Sciatic nerve (tissue), 2 donors: ENCODE measurements around the gene RNF38. TPM values are rescaled to one million over a fixed set of nuclear protein-coding genes. Genes with fewer than 3 reads are reported as not detected.
"Not testable (repeated sequence)": the region's sequence is repeated elsewhere in the genome, so short reads cannot be mapped to it uniquely, and the experiment has no call there.

Source experiments
- ATAC-seq: fragments of 200-7000 bp; cut with Tn5 transposase; one replicate; pipeline ENCODE4 v1.9.1; 2020; ENCODE audit warnings: mild to moderate bottlenecking, moderate library complexity
- DNase-seq: peaks from one replicate; pipeline ENCODE4 v3.0.0-alpha.2; 2020; ENCODE audit warnings: low spot score
- intact Hi-C: fragments of 100-400 bp; cut with DNase I; formaldehyde crosslinking; loops from one replicate; pipeline ENCODE4 v1.14.2; 2022
- total RNA-seq: library from RNA; stranded (reverse); fragmentation: NEBNext Ultra II Directional; extraction: Animal tissue kit (Norgen Biotek cat#: 25700); gene quantifications from one replicate; pipeline ENCODE4 v1.2.1, GENCODE V29; 2021
- donor health status: DM: no; HTN: no; CAD: no.
- donor health status: DM: no; HTN: no; CAD: no.

RNF38 gene
- total RNA-seq, 1 donor from 2014 or later: 59.5 TPM

DNA sequence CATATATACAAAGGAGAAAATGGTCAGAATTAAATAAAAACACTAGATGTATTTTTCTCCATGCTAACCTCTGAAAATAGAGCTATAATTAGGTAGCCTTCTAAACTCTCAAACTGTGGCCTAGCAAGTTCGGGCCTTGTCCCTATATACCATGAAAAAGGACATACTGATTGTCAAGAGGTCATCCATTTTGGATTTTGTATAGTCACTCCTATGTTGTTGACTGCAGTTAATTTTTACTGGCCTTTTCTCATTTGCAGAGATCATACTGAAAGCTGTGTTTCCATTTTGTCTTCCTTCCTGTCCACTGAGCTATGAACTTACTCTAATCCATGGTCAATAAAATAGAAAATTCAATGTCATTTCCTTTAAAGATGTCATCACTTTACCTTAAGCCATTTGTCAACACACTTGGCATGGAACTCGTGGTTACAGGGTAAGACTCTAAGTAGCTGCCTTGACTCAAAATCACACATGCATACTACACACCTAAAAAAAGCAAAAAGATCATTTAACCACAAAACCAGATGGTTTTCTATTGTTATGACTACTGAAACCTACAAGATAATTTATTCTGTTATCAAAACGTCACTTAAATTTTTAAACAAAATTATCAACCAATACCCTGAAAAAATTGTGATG is 58.0 kb downstream of the RNF38 start:
- ATAC-seq (no peak), DNase-seq (no peak)
- intact Hi-C loops: loop anchor here (2.0 kb wide), 1 partner anchor 17 kb away; no protein-coding TSS in a partner anchor

- no peak for ATAC-seq
- no peak for DNase-seq
- intact Hi-C loops: no loop called here
Observed at GRCh38 chr9:36337865-36338264, 62.2 kb downstream of the RNF38 start.

DNA sequence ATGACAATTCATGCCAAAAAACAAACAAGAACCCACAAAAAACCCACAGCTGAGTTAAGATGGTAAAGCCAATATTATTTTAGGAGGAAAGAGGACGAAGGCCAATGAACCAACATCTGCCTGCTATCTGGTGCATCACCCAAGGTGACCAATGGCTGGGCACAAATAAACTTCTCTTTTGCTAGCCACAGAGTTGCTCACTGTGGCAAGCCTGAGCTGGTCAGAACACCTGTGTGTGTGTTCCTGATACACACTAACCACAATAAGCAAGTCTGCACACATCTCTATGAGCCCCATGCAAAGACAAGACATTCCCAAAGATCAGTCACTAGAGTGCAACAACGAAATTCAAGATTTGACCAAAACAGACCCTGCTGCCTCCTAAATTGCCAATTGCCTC is 63.1 kb downstream of the RNF38 start:
- no peak for ATAC-seq
- intact Hi-C loops: no loop called here
- no peak for DNase-seq

GRCh38 chr9:36336131-36336907 is 63.8 kb downstream of the RNF38 start:
- DNase-seq: no peak
- intact Hi-C loops: no loop called here
- no peak for ATAC-seq

DNA sequence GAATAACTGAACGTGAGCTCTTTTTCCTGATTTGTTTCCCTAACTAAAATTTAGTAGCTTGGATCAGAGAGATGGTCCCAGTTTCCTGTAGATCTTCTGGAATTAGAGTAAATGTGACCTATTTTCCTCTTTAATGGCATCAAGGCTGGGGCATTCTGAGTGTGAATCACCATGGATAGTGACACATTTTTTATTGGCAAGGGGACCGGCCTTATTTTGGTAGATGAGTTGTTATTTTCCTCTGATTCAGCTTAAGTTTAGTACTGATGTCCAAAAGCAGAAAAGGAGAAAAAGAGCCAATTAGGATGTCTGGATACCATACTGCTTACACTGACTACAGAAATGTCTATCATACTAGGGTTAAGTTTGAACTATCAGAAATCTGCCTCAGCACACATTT is 68.1 kb downstream of the RNF38 start:
- ATAC-seq (no peak), DNase-seq (no peak)
- intact Hi-C loops: no loop called here

GRCh38 chr9:36328798-36329411 is 71.2 kb downstream of the RNF38 start:
- ATAC-seq (peak; percentile 73), DNase-seq (no peak)
- intact Hi-C loops: loop anchor here (5.0 to 10.0 kb wide), 2 partner anchors 74 to 137 kb away; partner anchors contain the start of genes CLTA and GNE

GRCh38 chr9:36325081-36325828 is 74.8 kb downstream of the RNF38 start:
- DNase-seq: no peak
- intact Hi-C loops: loop anchor here (2.0 to 10.0 kb wide), 3 partner anchors 16 to 133 kb away; partner anchors contain the start of genes CLTA and GNE
- ATAC-seq: peak; percentile 45

- DNase-seq (no peak), ATAC-seq (no peak)
- intact Hi-C loops: loop anchor here (2.0 to 10.0 kb wide), 2 partner anchors 17 to 69 kb away; partner anchors contain the start of gene GNE
Observed at GRCh38 chr9:36323926-36324325, 76.1 kb downstream of the RNF38 start.

GRCh38 chr9:36322462-36322861 is 77.6 kb downstream of the RNF38 start:
- DNase-seq (no peak), ATAC-seq (no peak)
- intact Hi-C loops: loop anchor here (10.0 kb wide), 1 partner anchor 68 kb away; the partner anchor contains the start of gene GNE

GRCh38 chr9:36321903-36322302 is 78.2 kb downstream of the RNF38 start:
- not testable (repeated sequence) for ATAC-seq, DNase-seq
- intact Hi-C loops: loop anchor here (10.0 kb wide), 1 partner anchor 67 kb away; the partner anchor contains the start of gene GNE

DNA sequence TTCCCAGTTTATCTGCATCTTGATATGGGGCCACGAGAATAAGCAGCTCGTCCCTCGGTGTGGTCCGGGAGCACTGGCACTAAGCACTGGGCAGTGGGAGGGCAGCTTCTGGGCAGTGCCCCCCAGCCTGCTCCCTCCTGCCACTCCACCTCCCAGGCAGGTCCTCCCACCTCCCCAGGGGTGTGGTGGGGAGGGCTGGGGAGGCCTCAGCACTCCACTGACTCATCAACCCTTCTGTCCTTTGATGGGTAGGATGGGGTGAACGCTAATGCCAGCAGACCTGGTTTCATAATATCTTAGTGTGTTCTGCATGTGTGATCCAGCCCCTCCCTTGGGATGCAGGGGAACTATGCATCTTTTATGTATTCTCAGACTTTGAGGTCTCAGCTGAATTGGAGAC is 79.6 kb downstream of the RNF38 start:
- intact Hi-C loops: loop anchor here (10.0 kb wide), 1 partner anchor 66 kb away; the partner anchor contains the start of gene GNE
- ATAC-seq (no peak), DNase-seq (no peak)

GRCh38 chr9:36319806-36320205 is 80.3 kb downstream of the RNF38 start:
- no peak for DNase-seq

GRCh38 chr9:36319183-36319582 is 80.9 kb downstream of the RNF38 start:
- peak; percentile 15 for ATAC-seq
- DNase-seq: no peak
- intact Hi-C loops: no loop called here

More at GRCh38 chr9:36319806-36320205, 80.3 kb downstream of the RNF38 start:
- intact Hi-C loops: loop anchor here (10.0 kb wide), 1 partner anchor 65 kb away; the partner anchor contains the start of gene GNE
- ATAC-seq: no peak

DNA sequence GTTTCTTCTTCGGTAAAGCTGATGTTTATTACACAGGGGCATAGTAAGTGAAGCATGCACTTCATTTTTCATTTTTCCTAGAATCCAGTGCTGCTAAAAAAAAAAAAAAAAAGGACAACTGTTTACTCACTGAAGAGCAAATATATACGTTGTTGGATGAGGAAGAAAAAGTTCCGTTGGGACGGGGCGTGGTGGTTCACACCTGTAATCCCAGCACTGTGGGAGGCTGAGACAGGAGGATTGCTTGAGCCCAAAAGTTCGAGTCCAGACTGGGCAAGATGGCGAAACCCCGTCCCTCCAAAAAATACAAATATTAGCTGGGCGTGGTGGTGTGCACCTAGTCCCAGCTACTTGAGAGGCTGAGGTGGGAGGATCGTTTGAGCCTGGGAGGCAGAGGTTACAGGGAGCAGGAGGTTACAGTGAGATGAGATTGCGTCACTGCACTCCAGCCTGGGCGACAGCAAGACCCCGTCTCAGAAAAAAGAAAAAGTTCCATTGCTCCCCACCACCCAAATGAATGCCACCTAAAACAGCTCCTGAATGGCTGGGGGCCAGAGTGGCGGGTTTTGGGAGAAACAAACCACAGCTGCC is 81.8 kb downstream of the RNF38 start:
- DNase-seq: no peak
- intact Hi-C loops: no loop called here
- no peak for ATAC-seq

DNA sequence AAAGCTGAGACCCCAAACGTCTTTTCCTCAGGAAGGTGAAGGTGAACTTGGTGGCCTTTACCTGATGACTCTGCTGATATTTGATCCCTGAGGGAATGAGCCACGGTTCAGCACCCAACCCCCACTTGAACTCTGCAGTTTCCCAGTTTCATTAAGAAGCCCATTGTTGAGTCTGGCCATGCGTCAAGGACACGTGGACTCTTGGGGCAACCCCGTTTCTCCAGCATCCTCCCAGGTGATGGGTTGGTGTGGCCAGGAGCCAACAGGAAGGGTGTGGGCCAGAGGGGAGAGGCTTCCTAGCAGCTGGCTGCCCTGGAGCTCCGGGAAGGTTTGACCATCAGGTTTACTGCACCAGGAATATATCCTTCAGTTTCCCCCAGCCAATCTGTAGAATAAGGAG is 82.3 kb downstream of the RNF38 start:
- intact Hi-C loops: no loop called here
- DNase-seq (peak; percentile 67), ATAC-seq (peak; percentile 62)

DNA sequence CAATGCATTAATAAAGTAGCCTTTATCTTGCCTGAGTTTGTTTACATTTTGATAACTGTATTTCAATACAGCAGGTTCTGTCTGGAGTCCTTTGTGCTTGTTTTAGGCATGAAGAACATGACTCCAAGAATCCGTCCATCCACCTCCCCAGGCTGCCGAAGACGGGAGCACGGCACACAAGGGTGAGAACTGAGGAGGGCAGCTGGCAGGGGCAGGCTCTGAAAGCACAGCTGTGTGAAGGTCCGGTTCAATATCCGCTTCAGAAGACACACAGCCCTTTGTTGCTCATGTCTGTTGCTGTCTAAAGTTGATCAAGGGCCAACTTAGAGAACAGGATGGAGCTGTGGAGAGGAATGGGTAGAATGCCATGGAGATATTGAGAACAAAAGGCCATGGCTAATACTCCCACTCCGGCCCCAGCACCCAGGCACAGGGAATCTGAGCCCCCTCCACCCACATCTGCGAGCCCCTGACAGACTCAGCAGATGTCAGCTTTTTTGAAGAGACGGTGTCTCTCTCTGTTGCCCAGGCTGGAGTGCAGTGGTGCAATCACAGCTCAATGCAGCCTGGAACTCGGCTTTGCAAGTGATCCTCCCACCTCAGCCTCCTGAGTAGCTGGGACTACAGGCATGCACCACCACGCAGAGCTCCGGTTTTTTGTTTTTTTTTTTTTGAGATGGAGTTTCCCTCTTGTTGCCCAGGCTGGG is 83.3 kb downstream of the RNF38 start:
- intact Hi-C loops: no loop called here
- ATAC-seq: peak; percentile 84
- DNase-seq: no peak

DNA sequence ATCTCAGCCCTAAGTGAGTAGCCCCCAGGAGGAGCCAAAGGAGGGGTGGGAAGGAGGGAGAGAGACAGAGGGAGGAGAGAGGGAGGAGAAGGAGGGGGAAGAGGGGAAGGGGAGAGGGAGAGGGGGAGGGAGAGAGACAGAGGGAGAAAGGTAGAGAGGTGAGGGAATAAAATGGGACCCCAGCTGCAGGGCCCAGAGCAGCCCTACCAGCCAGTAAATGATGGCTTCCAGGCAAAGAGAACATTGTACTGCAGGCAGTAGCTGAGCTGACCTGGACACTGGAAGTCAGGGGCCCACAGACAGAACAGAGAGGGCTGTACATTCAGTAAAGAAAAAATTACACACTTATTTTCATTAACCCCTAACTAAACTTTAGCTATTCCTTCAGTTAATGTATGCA is 84.0 kb downstream of the RNF38 start:
- ATAC-seq (no peak), DNase-seq (no peak)
- intact Hi-C loops: no loop called here

DNA sequence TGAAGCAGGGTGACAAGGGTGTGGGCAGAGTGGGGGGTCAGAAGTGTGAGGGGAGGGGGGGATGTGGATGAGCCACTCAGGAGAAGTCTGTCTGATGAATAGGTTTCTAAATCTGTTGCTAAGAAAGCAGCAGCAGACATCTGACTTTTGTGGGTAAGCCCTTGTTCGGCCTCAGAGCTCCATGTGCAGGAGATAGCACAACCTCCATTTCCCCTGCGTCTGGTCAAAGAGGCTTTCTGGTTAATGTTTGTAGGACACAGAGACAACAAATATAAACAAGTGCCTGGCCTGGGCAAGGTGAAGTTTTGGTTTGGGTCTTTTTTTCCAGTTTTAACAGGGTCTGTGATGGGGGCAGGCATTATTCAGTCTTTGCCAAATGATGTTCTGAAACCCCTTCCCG is 84.8 kb downstream of the RNF38 start:
- ATAC-seq (no peak), DNase-seq (no peak)
- intact Hi-C loops: no loop called here
